Activated naive CD4-positive, alpha-beta T cell treated with Interleukin-2 at 50 U/mL for 16 hours (primary cell): ENCODE results near the gene OR5T1.

Experiments
- DNase-seq: peaks from one replicate; pipeline ENCODE4 v3.0.0-alpha.2; 2020

OR5T1 gene

DNA sequence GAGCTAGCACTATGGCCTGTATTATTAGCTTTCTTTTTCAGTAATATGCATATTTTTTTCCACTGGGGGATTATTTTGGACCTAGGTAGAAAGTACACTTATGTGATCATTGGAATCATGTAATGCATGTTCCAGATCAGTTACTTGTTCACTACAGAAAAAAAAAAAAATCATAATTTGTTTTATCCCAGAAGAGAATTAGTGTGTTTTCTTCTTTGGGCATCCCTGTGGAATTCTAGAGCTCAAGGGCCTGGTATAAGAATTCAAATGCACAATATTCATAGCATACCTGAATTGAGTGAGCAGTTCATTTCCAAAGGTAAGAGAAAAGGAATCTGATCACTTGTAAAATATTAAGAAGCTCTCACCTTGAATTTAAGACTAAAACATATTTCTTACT, at the start of gene OR5T1:
TSS of gene OR5T1 (plus strand) at position 301 of the 400 bp plus-strand sequence. CDS start 1,485 bp downstream, outside the sequence.
- no peak for DNase-seq

DNA sequence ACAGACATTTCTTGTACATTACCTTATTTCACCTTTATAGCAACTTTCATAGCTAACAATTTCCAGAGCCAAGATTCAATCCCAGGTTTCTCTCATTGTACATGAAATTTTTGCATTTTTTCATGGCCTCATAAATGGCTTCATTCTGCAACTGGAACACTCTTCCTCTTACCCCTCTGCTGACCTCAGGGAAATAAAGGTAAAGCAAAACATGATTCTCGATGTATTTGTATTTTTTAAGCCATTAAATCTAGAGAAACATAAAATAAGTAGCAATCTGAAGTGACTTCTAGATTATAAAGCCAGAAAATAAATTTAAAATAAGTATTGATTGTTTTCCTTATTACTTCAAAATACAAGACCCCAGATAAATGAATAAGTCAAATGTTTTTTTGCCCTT, 39.8 kb upstream of the OR5T1 start, which contains the start of gene OR5T2:
TSS of gene OR5T2 (minus strand) at position 101 of the 400 bp plus-strand sequence. CDS start 1,193 bp downstream, outside the sequence.
- no peak for DNase-seq

DNA sequence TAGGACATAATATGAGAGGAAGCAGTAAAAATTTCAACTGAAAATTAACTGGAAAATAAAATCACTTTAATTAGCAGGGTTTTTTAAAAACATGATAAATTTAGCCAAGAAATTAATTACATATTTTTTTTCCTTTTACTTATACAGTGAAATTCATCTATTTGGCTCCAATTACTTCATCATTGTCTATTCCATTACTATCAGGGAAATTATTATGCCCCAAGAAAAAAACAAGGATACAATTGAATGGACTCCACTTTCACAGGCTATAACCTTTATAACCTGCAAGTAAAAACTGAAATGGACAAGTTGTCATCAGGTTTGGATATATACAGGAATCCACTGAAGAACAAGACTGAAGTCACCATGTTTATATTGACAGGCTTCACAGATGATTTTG, 22.0 kb upstream of the OR5T1 start, which contains the start of gene OR5T3:
TSS of gene OR5T3 (plus strand) at position 301 of the 400 bp plus-strand sequence. CDS start at position 301, 0 bp downstream.
- no peak for DNase-seq

DNA sequence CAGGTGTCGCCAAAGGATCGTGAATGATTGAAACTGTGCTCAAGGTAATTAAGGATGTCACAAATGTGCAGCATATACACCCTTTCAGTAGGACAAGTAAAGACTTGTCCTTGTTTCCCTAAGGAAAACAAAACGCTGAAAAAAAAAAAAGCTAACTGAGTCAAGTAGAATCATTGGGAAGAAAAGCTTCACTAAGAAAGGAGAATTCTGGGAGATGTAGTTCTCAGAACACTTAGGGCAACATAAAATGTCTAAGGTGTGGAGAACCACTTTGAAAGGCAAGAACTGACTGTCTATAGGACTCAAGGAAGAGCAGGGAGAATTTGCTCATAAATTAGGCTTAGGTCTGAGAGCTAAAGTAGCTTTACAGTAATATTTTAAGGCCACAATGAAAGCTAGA, 2.9 kb upstream of the OR5T1 start:
- no peak for DNase-seq

DNA sequence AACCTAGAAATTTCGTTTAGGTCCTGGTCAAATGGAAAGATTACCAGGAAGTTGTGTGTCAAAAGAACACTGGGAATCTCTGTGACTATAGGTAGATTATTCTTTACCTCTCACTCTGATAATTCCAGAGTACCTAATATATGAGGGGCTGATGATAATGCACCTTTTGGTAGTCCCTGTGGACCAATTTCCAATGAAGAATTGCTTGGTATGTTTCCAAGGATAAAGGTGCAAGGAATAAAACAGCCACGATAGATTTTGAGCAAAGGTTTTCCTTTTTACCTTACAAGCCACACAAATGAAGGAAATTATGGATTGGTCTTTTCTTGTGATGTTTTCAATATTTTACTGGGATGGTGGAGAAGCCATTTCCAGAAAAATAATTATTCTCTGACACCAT, 18.2 kb downstream of the OR5T1 start, which contains the start of gene OR8H1:
TSS of gene OR8H1 (minus strand) at position 101 of the 400 bp plus-strand sequence. CDS start 1,192 bp downstream, outside the sequence.
- no peak for DNase-seq

- no peak for DNase-seq
Observed at GRCh38 chr11:56296898-56297297, 22.9 kb downstream of the OR5T1 start.

DNA sequence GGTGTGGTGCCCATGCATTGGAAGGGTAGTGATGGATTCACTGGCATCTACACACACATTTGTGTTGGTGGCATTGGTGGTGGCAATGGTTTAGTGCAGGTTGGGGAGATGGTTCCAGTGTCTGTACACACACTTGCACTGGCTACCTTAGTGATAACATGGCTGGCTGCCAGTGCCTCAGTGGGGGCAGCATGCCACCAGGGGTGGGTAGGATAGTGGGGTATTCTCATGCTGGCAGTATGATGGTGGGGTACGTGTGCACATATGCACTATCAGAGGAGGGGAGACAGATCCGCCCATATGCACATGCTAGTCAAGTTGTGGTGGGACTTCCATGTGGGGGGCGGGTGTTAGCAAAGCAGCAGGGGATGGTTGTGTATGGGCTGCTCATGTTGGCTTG, 33.9 kb downstream of the OR5T1 start:
- DNase-seq: no peak

GRCh38 chr11:56314844-56315243, 40.9 kb downstream of the OR5T1 start, which contains the start of gene OR8K3:
Gene OR8K3 (plus strand): TSS chr11:56315144. CDS start chr11:56318307, 3,163 bp downstream.
- DNase-seq: no peak
